ENCODE data around the gene PEF1. TPM values are rescaled to one million over a fixed set of nuclear protein-coding genes. Genes with fewer than 3 reads are reported as not detected.

PEF1 gene
- total RNA-seq, 1 donor from 2014 or later: 69.9 TPM

- Histone ChIP-seq H3K4me3 (no peak overlapping the region), H3K27ac (no peak overlapping the region), H3K36me3 (no peaks in the 10 kb centered on the region), H3K27me3 (no peaks in the 10 kb centered on the region), H3K9me3 (no peaks in the 10 kb centered on the region), H3K4me1 (no peaks in the 10 kb centered on the region)
- no peak for TF ChIP-seq CTCF (IDR thresholded peaks at IDR 0.05)
- no peak for DNase-seq
- no peak for ATAC-seq
- intact Hi-C loops (cut with DNase I): no loop called here
Observed at GRCh38 chr1:31675756-31676155, 31.1 kb upstream of the PEF1 start.

GRCh38 chr1:31675161-31675560, 30.5 kb upstream of the PEF1 start:
- intact Hi-C loops (cut with DNase I): no loop called here
- H3K4me3 ChIP-seq: no peak overlapping the region
- H3K9me3 ChIP-seq: no peaks in the 10 kb centered on the region
- ATAC-seq (no peak), DNase-seq (no peak)
- H3K27ac ChIP-seq: no peak overlapping the region
- H3K36me3 ChIP-seq: no peaks in the 10 kb centered on the region
- no peaks in the 10 kb centered on the region for H3K27me3 ChIP-seq
- peaks cover 3% of the 10 kb centered on the region for H3K4me1 ChIP-seq
- TF ChIP-seq CTCF (IDR thresholded peaks at IDR 0.05): no peak

DNA sequence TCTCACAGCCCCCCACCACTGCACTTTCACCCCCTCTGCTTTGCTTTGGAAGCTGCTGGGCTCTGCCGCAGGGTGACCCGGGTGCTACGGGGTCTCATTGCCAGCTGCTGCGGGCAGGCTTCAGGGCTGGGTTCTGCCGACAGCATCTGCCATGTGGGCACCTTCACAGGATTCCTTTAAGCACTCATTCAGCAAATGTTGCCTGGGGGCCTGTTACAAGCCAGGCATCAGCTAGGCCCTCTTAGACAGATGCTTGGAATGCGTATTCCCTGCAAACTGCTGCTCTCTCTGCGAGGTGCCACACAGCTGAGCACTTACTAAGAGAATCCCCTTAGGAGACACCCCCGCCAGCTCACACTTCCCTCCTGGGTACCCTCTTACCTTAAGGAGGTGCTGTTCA, 29.9 kb upstream of the PEF1 start:
- no peaks in the 10 kb centered on the region for H3K9me3 ChIP-seq
- no peak for ATAC-seq
- no peak for TF ChIP-seq CTCF (IDR thresholded peaks at IDR 0.05)
- DNase-seq: no peak
- no peak overlapping the region for H3K4me3 ChIP-seq
- peaks cover 8% of the 10 kb centered on the region for H3K4me1 ChIP-seq
- no peak overlapping the region for H3K27ac ChIP-seq
- H3K27me3 ChIP-seq: no peaks in the 10 kb centered on the region
- no peaks in the 10 kb centered on the region for H3K36me3 ChIP-seq
- intact Hi-C loops (cut with DNase I): no loop called here

- H3K27me3 ChIP-seq: no peaks in the 10 kb centered on the region
- ATAC-seq (no peak), DNase-seq (no peak)
- H3K9me3 ChIP-seq: no peaks in the 10 kb centered on the region
- no peaks in the 10 kb centered on the region for H3K36me3 ChIP-seq
- no peak overlapping the region for H3K4me3 ChIP-seq
- intact Hi-C loops (cut with DNase I): no loop called here
- no peak overlapping the region for H3K27ac ChIP-seq
- H3K4me1 ChIP-seq: peaks cover 11% of the 10 kb centered on the region
- no peak for TF ChIP-seq CTCF (IDR thresholded peaks at IDR 0.05)
Observed at GRCh38 chr1:31673433-31673832, 28.8 kb upstream of the PEF1 start.

DNA sequence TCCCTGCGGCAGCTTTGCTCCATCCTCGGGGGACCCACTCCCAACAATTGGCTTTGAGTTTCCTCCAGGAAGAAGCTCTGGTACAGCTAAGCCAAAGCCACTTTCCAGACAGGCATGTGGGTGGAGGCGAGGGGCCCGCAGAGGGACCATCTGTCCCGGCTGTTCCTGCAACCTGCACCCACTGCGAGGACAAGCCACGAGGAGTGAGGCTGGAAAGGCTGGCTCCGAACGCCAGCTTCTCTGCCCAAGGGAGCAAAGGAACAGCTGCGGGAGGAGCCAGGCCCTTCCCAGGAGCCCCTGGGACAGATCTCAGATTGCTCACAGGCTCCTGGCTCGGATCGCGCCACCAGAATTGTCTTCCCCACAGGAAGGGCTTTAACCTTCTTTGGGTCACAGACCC, 28.3 kb upstream of the PEF1 start:
- Histone ChIP-seq H3K27me3 (no peaks in the 10 kb centered on the region), H3K4me3 (no peak overlapping the region), H3K27ac (no peak overlapping the region), H3K9me3 (no peaks in the 10 kb centered on the region), H3K4me1 (peaks cover 11% of the 10 kb centered on the region), H3K36me3 (no peaks in the 10 kb centered on the region)
- ATAC-seq (no peak), DNase-seq (no peak)
- intact Hi-C loops (cut with DNase I): no loop called here
- no peak for TF ChIP-seq CTCF (IDR thresholded peaks at IDR 0.05)

GRCh38 chr1:31671561-31672201, 27.0 kb upstream of the PEF1 start:
- Histone ChIP-seq H3K27ac (no peak overlapping the region), H3K27me3 (no peaks in the 10 kb centered on the region), H3K4me1 (peaks cover 11% of the 10 kb centered on the region), H3K9me3 (no peaks in the 10 kb centered on the region), H3K36me3 (no peaks in the 10 kb centered on the region), H3K4me3 (no peak overlapping the region)
- ATAC-seq (no peak), DNase-seq (no peak)
- intact Hi-C loops (cut with DNase I): no loop called here
- TF ChIP-seq CTCF (IDR thresholded peaks at IDR 0.05): no peak
